ENCODE data around the gene SLCO1C1. TPM values are rescaled to one million over a fixed set of nuclear protein-coding genes. Genes with fewer than 3 reads are reported as not detected.

Gene SLCO1C1
- polyA plus RNA-seq, 1 experiment, result not detected

DNA sequence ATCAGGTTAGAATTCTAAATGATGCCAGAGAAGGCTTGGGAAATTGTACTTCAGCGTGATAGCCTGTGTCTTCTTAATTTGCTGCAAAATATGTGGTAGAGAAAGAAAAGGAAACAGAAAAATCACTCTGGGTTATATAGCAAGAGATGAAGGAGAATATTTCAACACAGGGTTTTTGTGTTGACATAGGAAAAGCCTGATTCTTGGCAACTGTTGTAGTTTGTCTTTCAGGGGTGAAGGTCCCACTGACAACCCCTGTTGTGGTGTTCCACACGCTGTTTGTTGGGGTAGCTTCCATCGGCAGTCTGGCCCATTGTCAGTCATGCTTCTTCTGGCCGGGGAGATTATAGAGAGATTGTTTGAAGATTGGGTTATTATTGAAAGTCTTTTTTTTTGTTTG, 13.8 kb upstream of the SLCO1C1 start:
- TF ChIP-seq, protein P1, sequence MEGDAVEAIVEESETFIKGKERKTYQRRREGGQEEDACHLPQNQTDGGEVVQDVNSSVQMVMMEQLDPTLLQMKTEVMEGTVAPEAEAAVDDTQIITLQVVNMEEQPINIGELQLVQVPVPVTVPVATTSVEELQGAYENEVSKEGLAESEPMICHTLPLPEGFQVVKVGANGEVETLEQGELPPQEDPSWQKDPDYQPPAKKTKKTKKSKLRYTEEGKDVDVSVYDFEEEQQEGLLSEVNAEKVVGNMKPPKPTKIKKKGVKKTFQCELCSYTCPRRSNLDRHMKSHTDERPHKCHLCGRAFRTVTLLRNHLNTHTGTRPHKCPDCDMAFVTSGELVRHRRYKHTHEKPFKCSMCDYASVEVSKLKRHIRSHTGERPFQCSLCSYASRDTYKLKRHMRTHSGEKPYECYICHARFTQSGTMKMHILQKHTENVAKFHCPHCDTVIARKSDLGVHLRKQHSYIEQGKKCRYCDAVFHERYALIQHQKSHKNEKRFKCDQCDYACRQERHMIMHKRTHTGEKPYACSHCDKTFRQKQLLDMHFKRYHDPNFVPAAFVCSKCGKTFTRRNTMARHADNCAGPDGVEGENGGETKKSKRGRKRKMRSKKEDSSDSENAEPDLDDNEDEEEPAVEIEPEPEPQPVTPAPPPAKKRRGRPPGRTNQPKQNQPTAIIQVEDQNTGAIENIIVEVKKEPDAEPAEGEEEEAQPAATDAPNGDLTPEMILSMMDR (IDR thresholded peaks at IDR 0.05; ENCODE audit: insufficient read depth, low read depth, low read length), result no peak
- H3K27me3 ChIP-seq (ENCODE audit: control insufficient read depth, insufficient read depth, low read length), result no peaks in the 10 kb centered on the region
- CTCF ChIA-PET, result no interaction called here
- no peak for DNase-seq (ENCODE audit: low read depth)
- H3K36me3 ChIP-seq (ENCODE audit: control insufficient read depth, insufficient read depth, low read length), result no peaks in the 10 kb centered on the region
- no peak overlapping the region for H3K4me3 ChIP-seq (ENCODE audit: low read depth, low read length)
- POLR2A ChIA-PET, result no interaction called here

DNA sequence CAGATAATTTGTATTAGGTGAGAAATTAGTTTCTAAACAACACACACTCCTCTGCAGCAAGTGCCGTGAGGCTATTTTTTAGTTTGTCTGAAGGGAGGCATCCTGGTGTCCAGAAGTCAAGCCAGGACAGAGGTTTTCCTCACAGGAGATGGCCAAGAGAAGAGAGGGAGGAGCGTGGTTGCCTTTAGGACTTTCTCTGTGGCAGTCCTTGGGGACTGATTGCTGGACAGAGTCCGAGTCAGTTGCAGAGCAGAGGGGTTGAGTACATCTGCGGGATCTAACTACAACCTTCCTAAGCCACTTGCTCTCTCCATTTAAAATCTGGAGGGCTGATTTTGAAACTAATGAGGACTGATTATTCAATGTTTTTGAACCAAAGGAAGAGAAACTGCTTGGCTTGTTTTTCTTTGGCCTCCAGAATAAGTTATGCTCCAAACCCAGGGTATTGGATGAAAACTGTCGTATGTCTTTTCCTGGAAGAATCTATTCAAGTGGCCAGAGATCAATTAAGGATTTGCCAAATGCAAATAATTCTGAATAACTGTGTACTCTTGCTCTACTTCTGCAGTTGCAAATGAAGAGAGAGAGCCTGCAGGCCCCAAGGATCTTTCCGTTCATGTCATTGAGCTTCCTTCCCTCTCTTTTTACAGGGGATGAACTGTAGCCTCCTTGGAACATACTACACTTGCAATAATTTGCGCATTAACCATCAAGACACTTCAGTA, 1.2 kb downstream of the SLCO1C1 start:
- H3K36me3 ChIP-seq (ENCODE audit: control insufficient read depth, insufficient read depth, low read length), result no peaks in the 10 kb centered on the region
- no peak for DNase-seq (ENCODE audit: low read depth)
- POLR2A ChIA-PET, result no interaction called here
- no peaks in the 10 kb centered on the region for H3K27me3 ChIP-seq (ENCODE audit: control insufficient read depth, insufficient read depth, low read length)
- no peak overlapping the region for H3K4me3 ChIP-seq (ENCODE audit: low read depth, low read length)
- CTCF ChIA-PET, result no interaction called here
- TF ChIP-seq, protein P1 (IDR thresholded peaks at IDR 0.05; ENCODE audit: insufficient read depth, low read depth, low read length), result no peak

DNA sequence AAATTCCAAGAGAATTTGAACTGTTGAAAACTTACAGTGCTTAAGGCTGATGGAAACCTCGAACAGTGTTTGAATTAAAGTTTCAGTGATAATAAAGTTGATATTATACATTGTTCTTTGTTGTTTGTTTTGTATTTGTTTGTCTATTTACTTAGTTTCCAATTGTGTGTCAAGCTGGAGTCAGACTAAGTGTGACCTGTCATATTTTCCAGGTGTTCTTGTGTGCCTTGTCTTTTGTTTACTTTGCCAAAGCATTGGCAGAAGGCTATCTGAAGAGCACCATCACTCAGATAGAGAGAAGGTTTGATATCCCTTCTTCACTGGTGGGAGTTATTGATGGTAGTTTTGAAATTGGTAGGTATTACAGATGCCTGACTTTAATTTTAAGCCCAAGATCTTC, 6.0 kb downstream of the SLCO1C1 start:
- no peaks in the 10 kb centered on the region for H3K27me3 ChIP-seq (ENCODE audit: control insufficient read depth, insufficient read depth, low read length)
- H3K36me3 ChIP-seq (ENCODE audit: control insufficient read depth, insufficient read depth, low read length), result no peaks in the 10 kb centered on the region
- CTCF ChIA-PET, result no interaction called here
- TF ChIP-seq, protein P1 (IDR thresholded peaks at IDR 0.05; ENCODE audit: insufficient read depth, low read depth, low read length), result no peak
- POLR2A ChIA-PET, result no interaction called here
- DNase-seq (ENCODE audit: low read depth), result no peak
- no peak overlapping the region for H3K4me3 ChIP-seq (ENCODE audit: low read depth, low read length)

DNA sequence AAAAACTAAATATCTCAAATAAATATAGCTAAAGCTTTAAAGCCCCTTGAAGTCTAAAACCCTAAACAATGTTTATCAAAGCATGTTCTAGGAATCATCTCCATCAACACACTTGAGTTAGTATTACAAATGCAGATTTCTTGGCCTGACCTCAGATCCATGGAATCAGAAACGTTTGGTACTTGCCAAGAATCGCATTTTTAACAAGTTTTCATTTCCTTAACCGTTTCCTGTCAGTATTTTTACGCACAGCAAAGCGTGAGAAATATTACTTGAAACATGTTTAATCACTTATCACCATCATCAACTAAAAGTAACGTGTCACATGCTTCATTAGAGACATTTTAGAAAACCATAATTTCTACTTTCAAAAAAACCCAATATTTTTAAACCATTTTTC, 9.7 kb downstream of the SLCO1C1 start:
- TF ChIP-seq, protein P1 (IDR thresholded peaks at IDR 0.05; ENCODE audit: insufficient read depth, low read depth, low read length), result no peak
- ChIA-PET CTCF (interaction anchor here (0.9 kb wide), 1 partner anchor 13 kb away, joined by 5 read pairs; no protein-coding TSS in a partner anchor), POLR2A (no interaction called here)
- Histone ChIP-seq H3K27me3 (ENCODE audit: control insufficient read depth, insufficient read depth, low read length) (no peaks in the 10 kb centered on the region), H3K36me3 (ENCODE audit: control insufficient read depth, insufficient read depth, low read length) (no peaks in the 10 kb centered on the region), H3K4me3 (ENCODE audit: low read depth, low read length) (no peak overlapping the region)
- no peak for DNase-seq (ENCODE audit: low read depth)

DNA sequence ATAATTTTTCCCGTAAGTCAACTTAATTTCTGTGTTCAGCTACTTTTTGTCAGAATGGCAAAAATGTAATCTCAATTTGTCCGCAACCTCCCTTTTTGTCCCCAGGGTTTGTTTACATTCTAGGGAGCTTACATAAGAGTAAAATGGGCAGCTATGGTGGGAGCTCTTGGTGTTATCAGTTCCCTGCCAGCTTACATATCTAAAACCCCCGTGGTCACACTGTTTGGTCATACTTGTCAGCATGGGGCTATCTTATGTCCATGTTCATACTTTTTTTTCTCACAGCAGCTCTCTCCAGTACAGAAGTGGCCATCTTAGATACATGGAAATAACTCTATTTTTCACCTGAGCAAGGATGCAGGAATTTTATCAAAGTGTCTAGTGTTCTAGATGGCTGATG, 16.7 kb downstream of the SLCO1C1 start:
- TF ChIP-seq, protein P1 (IDR thresholded peaks at IDR 0.05; ENCODE audit: insufficient read depth, low read depth, low read length), result no peak
- ChIA-PET POLR2A (no interaction called here), CTCF (interaction anchor here (0.6 kb wide), 1 partner anchor 1761 kb away, joined by 3 read pairs; no protein-coding TSS in a partner anchor)
- Histone ChIP-seq H3K4me3 (ENCODE audit: low read depth, low read length) (no peak overlapping the region), H3K36me3 (ENCODE audit: control insufficient read depth, insufficient read depth, low read length) (no peaks in the 10 kb centered on the region), H3K27me3 (ENCODE audit: control insufficient read depth, insufficient read depth, low read length) (no peaks in the 10 kb centered on the region)
- DNase-seq (ENCODE audit: low read depth), result no peak
